NCI-H1436 (cell line): Measurements from ENCODE around the gene CCDC9B.
A peak's percentile ranks its signal among the peaks of the same experiment; 100 is the strongest.

Source experiments
- DNase-seq: peaks from one replicate; lab custom pipeline; 2025; lab: John Stamatoyannopoulos, UW

The CCDC9B gene

GRCh38 chr15:40340740-40341400 is at the start of gene CCDC9B:
TSS of gene CCDC9B (minus strand) at chr15:40340939. CDS start at chr15:40340819, 120 bp downstream.
- peak; percentile 58 for DNase-seq

GRCh38 chr15:40389824-40390595 is 49.3 kb upstream of the CCDC9B start:
- no peak for DNase-seq

- no peak for DNase-seq
Measured at GRCh38 chr15:40388941-40389823, 48.4 kb upstream of the CCDC9B start.

- no peak for DNase-seq
Measured at GRCh38 chr15:40386480-40386879, 45.7 kb upstream of the CCDC9B start.

- DNase-seq: peak; percentile 92
Measured at GRCh38 chr15:40382580-40383456, 42.1 kb upstream of the CCDC9B start, which contains the start of gene KNSTRN. TSS of gene KNSTRN (plus strand) at chr15:40382721. CDS start at chr15:40382836, 115 bp downstream.

GRCh38 chr15:40381818-40382529 is 41.2 kb upstream of the CCDC9B start:
- DNase-seq: no peak

- no peak for DNase-seq
Measured at GRCh38 chr15:40380636-40381035, 39.9 kb upstream of the CCDC9B start.

- no peak for DNase-seq
Measured at GRCh38 chr15:40379853-40380252, 39.1 kb upstream of the CCDC9B start.

GRCh38 chr15:40379374-40379773 is 38.6 kb upstream of the CCDC9B start:
- no peak for DNase-seq

GRCh38 chr15:40377606-40378005 is 36.9 kb upstream of the CCDC9B start:
- no peak for DNase-seq

GRCh38 chr15:40372981-40373380 is 32.2 kb upstream of the CCDC9B start:
- no peak for DNase-seq

GRCh38 chr15:40369971-40370370 is 29.2 kb upstream of the CCDC9B start:
- no peak for DNase-seq

- no peak for DNase-seq
Measured at GRCh38 chr15:40369474-40369869, 28.7 kb upstream of the CCDC9B start.

GRCh38 chr15:40368719-40369473 is 28.2 kb upstream of the CCDC9B start:
- no peak for DNase-seq

- peak; percentile 64 for DNase-seq
Measured at GRCh38 chr15:40367686-40368611, 27.2 kb upstream of the CCDC9B start.

GRCh38 chr15:40367371-40367685 is 26.6 kb upstream of the CCDC9B start:
- DNase-seq: no peak

- DNase-seq: no peak
Measured at GRCh38 chr15:40366457-40367370, 26.0 kb upstream of the CCDC9B start.
